ENCODE data around the gene RD3L.
"Not testable (repeated sequence)": the region's sequence is repeated elsewhere in the genome, so short reads cannot be mapped to it uniquely, and the experiment has no call there.

Gene RD3L

DNA sequence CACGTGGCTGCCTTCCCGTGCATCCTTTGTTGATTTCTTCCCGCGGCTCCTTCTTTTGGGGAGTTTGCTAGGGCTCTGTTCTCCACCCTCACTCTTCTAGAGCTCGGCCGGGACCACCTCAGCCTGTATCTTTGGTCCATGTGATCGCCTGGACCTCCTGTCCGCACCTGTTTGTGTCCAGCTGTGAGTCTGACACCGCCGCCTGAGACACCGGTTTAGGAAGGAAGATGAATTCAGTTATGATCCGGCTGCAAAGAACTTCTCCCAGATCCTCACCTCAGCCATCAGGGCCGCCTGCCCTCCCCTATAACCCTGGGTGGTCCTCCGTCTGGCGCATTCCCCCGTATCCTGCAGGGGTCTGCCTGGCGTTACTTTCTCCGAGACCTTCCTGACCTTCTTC is 14.8 kb downstream of the RD3L start:
- DNase-seq: no peak

DNA sequence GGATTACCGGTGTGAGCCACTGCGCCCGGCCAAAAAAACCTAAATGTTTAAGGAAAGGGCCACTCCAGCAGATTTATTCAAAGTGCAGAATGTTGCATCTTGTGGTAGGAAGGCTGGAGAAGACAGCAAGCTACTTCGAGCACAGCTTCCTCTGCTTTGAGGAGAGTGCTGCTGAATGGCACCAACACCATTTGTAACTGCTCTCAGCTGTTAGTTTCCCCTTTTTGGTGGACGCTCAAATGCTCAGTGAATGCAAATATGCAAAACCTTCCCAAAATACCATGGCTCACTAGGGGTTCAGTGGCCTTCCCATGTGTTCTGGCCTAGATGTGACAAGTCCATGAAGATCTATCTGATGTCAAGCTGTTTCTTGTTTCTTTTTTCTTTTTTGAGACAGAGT is 17.0 kb downstream of the RD3L start:
- no peak for DNase-seq

- peak; percentile 69 for DNase-seq
These were observed 18.5 kb downstream of the RD3L start for GRCh38 chr14:103923863-103924262.

DNA sequence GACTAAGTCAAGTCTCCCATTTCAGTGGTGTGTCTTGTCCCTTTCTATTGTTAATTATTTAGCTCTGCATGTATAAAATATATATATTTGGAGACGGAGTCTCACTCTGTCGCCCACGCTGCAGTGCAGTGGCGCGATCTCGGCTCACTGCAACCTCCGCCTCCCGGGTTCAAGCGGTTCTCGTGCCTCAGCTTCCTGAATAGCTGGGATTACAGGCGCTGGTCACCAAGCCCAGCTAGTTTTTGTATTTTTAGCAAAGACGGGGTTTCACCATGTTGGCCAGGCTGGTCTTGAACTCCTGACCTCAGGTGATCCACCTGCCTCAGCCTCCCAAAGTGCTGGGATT is 20.5 kb downstream of the RD3L start:
- not testable (repeated sequence) for DNase-seq

GRCh38 chr14:103920981-103921854 is 21.1 kb downstream of the RD3L start:
- peak; percentile 91 for DNase-seq

DNA sequence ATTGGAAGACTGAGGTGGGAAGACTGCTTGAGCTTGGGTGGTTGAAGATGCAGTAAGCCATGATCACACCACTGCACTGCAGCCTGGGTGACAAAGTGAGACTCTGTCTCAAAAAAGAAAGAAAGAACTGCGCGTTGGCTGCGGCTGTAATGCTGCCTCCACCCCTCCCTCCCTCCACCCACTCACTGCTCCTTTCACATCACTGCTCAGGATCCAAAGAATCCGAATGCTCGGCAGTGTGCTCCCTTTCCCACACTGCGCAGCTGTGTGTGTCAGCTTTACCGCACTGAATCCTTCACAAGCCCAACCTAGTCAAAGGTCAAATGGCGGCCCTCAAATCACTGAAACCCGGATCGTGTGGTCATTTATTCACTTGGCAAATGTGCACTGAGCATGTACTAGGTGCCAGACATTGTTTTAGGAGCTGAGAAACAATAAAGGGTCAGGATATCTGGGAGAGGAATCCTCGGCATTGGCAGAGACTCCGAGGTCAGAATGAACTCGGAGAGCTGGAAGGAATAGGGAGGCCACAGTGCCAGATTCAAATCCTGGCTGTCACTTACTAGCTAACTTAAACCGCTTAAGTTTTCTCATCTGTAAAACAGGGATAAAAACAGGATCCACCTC is 25.6 kb downstream of the RD3L start:
- DNase-seq: no peak

- no peak for DNase-seq
These were observed 26.7 kb downstream of the RD3L start for GRCh38 chr14:103915616-103916015.

DNA sequence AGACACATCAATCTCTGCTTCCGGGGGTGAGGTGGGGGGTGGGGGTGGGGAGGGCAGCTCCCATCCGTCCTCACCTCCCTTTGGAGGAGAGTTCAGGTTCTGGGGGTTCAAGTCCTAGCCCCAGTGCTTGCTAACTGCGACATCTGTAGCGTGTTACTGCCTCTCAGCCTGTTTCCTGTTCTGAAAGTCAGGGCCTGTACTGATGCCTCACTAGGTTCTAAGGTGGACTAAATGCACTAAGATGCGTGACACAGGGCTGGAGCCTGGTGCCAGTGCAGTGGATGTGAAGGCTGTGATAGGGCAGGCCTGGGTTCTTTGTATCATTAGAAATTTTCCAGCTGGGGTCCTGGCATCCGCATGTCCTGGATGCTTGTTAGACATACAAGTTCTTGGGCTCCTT is 31.3 kb downstream of the RD3L start:
- no peak for DNase-seq

GRCh38 chr14:103910262-103910935 is 31.9 kb downstream of the RD3L start:
- DNase-seq: peak; percentile 70

- DNase-seq: no peak
These were observed 32.6 kb downstream of the RD3L start for GRCh38 chr14:103909531-103910261.

- no peak for DNase-seq
These were observed 33.7 kb downstream of the RD3L start for GRCh38 chr14:103908580-103908979.

- no peak for DNase-seq
These were observed 36.4 kb downstream of the RD3L start for GRCh38 chr14:103905842-103906456.

GRCh38 chr14:103904493-103905107 is 37.7 kb downstream of the RD3L start:
- DNase-seq: no peak

DNA sequence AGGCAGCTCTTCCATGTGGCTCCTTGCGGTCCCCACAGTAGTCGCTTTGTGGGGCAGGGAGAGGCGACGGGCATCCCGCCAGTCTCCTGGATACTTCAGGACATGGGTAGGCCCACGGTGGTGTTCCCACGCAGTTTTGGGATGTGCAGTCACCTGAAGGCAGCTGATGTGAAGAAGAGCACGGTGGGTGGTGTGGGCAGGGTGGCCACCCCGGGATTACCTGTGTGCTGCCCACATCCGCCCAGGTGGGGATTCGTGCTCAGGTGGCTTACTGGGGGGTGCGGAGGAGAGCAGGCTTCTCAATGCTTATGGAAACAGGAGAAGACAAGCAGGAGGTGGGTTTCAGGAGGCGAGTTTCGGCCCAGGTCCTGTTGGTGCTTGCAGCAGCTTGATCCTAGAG is 42.5 kb downstream of the RD3L start:
- DNase-seq: no peak

DNA sequence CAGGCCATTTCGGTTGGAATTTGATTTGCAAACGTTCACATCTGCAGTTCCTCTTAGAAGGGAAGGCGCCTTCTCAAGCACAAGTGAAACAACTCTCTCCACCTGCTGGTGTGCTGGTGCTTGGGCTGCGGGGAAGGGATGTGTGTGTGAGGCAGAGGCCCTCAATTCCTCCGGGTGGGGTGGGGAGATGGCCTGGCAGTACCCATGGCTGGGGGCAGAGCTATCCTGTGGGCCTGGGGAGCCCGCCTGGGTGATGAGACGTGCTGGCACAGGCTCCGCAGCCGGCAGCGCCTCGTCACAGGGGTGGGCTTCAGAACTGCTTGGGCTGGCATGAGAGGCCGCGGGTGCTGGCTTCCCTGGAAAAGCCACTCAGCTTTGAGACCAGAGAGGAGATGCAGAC is 43.0 kb downstream of the RD3L start:
- DNase-seq: no peak

DNA sequence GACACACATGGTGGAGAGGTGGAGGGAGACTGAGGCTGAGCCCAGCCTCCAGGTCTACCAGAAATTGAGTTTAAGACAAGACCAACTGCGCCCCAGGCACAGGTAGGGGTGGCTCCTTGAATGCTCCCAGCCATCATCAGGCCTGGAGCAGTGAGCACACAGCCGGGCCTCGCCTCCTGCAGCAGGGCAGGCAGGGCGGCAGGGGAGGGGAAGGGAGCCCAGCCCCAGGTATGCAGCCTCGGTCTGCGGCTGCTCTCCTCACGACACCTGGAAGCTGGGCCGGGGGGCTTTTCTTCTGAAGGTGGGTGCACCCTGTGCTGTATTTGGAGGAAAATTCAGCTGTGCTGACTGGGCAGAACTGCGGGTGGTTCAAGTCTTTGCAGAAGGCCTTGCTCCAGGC is 43.6 kb downstream of the RD3L start:
- no peak for DNase-seq

DNA sequence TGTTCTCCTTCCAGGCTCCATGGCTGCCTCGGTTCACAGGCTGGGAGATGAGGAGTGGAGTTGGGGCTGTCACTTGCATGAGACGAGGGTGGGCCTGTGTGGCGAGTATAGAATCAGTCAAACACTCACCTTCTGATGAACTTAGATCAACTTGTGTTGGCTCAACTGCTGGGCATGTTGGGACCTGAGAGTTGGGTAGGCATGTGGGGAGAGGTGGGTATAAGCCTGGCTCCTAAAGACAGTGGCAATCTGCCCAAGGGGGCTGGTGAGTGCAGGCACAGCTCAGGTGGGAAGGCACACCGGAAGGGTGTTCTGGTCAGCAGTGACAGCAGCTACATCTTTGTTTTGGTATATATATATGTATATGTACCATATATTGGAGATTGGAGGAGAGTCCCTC is 44.1 kb downstream of the RD3L start:
- DNase-seq: no peak

DNA sequence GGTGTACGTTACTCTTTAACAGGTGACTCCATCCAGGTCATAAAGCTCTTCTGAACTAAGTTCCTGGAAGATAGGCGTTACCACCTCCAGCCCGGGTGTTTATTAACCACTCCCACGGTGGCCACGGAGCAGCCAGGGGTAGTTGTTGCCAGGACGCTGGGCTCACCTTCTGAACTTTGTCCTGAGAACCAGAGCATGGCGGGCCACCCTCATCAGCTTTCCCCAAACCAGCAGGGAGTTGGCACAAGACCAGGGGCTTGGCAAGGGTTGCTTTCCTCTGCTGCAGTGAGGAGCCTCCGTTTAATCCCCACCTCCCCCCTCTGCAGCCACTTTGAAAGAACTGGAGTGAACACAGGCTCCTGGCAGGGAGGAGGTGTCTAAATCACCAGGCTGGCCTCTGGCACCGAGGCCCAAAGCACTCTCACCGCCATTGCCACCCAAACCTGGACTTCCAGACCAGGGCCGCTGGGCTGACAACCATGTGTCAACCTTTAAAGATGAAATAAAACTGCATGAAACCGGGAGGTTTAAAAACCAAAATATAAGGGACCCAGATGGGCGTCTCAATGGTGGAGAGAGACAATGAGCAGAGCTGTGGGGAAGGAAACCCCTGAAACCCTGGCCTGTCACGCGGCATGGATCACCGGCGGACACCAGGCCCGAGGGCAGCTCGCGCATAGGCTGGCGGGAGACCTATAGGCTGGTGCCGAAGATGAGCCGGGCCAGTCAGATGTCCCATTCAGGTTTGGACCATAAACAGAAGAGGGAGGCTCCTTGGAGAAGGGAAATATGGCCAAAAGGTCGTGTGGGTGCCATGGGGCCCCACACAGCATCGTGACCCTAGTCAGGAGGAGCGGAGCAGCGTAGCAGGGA is 45.0 kb downstream of the RD3L start:
- no peak for DNase-seq

DNA sequence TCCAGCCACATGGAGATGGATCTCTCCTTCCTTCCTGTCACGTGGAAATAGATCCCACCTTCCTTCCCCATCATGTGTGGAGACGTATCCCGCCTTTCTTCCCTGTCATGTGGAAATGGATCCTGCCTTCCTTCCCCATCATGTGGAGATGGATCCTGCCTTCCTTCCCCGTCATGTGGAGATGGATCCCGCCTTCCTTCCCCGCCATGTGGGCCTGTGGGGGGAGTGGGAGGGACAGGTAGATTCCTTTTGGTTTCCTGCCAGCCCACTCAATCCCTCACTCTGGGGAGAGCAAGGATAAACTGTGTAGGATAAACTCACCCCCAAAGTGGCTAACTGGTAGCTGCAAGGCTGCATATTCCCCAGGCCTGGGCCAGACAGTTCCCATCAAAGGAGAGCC is 45.8 kb downstream of the RD3L start:
- no peak for DNase-seq

DNA sequence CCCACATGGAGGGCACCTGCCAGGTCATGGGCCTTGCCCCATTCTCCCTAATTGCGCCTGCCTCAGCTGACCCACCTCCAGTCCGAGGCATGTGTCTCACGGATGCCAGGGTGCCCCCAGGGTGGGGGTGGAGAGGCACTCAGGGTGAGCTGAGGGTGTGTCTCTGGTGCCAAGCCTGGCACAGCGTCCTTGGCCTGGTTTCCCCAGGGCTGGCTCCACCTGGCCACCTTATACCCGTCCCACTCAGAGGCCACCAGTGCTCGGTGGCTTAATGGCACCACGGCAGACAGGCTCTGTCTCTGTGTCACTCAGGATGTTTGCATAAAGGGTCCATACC is 47.6 kb downstream of the RD3L start:
- no peak for DNase-seq

- DNase-seq: no peak
These were observed 48.2 kb downstream of the RD3L start for GRCh38 chr14:103894034-103894722.
